WTC11 (cell line): ENCODE results near the gene FCN1. TPM values are rescaled to one million over a fixed set of nuclear protein-coding genes. Genes with fewer than 3 reads are reported as not detected.

Experiments
- ATAC-seq: fragments of 200-7000 bp; cut with Tn5 transposase; 2 replicates; pipeline ENCODE4 v1.10.0; 2021; ENCODE audit warnings: mild to moderate bottlenecking, moderate library complexity
- CTCF ChIA-PET: fragments of 300-600 bp; sonication (Branson Sonifier 250); formaldehyde crosslinking; loops from one replicate; lab custom pipeline; 2021; ENCODE audit warnings: antibody characterized with exemption; lab: Charles Lee
- POLR2A ChIA-PET: fragments of 350-600 bp; sonication (Branson Sonifier 250); formaldehyde crosslinking; loops from one replicate; lab custom pipeline; 2021; ENCODE audit warnings: antibody characterized with exemption; lab: Charles Lee
- DNase-seq: peaks from one replicate; pipeline ENCODE4 v3.0.0; 2021; ENCODE audit warnings: low spot score
- H3K27ac Mint-ChIP-seq: 2 replicates; pipeline ENCODE4 v1.8.0; 2021; ENCODE audit warnings: mixed read lengths
- H3K27me3 Mint-ChIP-seq: 2 replicates; pipeline ENCODE4 v1.8.0; 2021; ENCODE audit warnings: low read depth, mild to moderate bottlenecking, moderate library complexity, mixed read lengths
- H3K36me3 Mint-ChIP-seq: 2 replicates; pipeline ENCODE4 v1.8.0; 2021; ENCODE audit warnings: mixed read lengths
- H3K4me1 Mint-ChIP-seq: 2 replicates; pipeline ENCODE4 v1.8.0; 2022; ENCODE audit warnings: mixed read lengths
- H3K4me3 Mint-ChIP-seq: 2 replicates; pipeline ENCODE4 v1.8.0; 2021; ENCODE audit warnings: mild to moderate bottlenecking, moderate library complexity, mixed read lengths
- H3K9me3 Mint-ChIP-seq: 2 replicates; pipeline ENCODE4 v1.8.0; 2021; ENCODE audit warnings: mixed read lengths
- CREB1 ChIP-seq: sonication (generic); formaldehyde crosslinking; IDR thresholded peaks from 2 replicates; pipeline ENCODE4 v1.8.0; 2023; ENCODE audit warnings: mild to moderate bottlenecking, missing genetic modification reagents
- ESRRA ChIP-seq: sonication (generic); formaldehyde crosslinking; IDR thresholded peaks from 2 replicates; pipeline ENCODE4 v1.8.1; 2022; ENCODE audit warnings: mild to moderate bottlenecking, missing genetic modification reagents, borderline replicate concordance
- FOXP1 ChIP-seq: sonication (generic); formaldehyde crosslinking; IDR thresholded peaks from 2 replicates; pipeline ENCODE4 v1.8.0; 2022; ENCODE audit warnings: missing genetic modification reagents, mild to moderate bottlenecking, moderate library complexity, borderline replicate concordance
- HMGA2 ChIP-seq: fragments of 250-450 bp; sonication (Bioruptor Pico); IDR thresholded peaks from 2 replicates; pipeline ENCODE4 v1.4.0; 2021; ENCODE audit warnings: mild to moderate bottlenecking, moderate library complexity
- JAZF1 ChIP-seq: fragments of 250-450 bp; sonication (Bioruptor Pico); IDR thresholded peaks from 2 replicates; pipeline ENCODE4 v1.9.0; 2021; ENCODE audit warnings: moderate library complexity, mild to moderate bottlenecking, inconsistent platforms
- JUN ChIP-seq: sonication (generic); formaldehyde crosslinking; IDR thresholded peaks from 2 replicates; pipeline ENCODE4 v1.8.0; 2023; ENCODE audit warnings: mild to moderate bottlenecking, missing genetic modification reagents
- MYBL2 ChIP-seq: sonication (generic); formaldehyde crosslinking; IDR thresholded peaks from 2 replicates; pipeline ENCODE4 v1.8.1; 2023; ENCODE audit warnings: mild to moderate bottlenecking, moderate library complexity, missing genetic modification reagents
- NR2C2 ChIP-seq: sonication (generic); formaldehyde crosslinking; IDR thresholded peaks from 2 replicates; pipeline ENCODE4 v1.8.0; 2022; ENCODE audit warnings: mild to moderate bottlenecking, missing genetic modification reagents
- PRRX2 ChIP-seq: fragments of 250-450 bp; sonication (Bioruptor Pico); IDR thresholded peaks from 2 replicates; pipeline ENCODE4 v1.8.0; 2021; ENCODE audit warnings: mild to moderate bottlenecking
- RORB ChIP-seq: fragments of 250-450 bp; sonication (Bioruptor Pico); IDR thresholded peaks from 2 replicates; pipeline ENCODE4 v1.9.0; 2021; ENCODE audit warnings: mild to moderate bottlenecking
- SP1 ChIP-seq: sonication (generic); formaldehyde crosslinking; conservative IDR thresholded peaks from 2 replicates; pipeline ENCODE4 v1.8.1; 2022; ENCODE audit warnings: missing genetic modification reagents
- ZNF416 ChIP-seq: fragments of 250-450 bp; sonication (Bioruptor Pico); IDR thresholded peaks from 2 replicates; pipeline ENCODE4 v1.9.0; 2021; ENCODE audit warnings: mild to moderate bottlenecking, inconsistent platforms
- total RNA-seq: library from RNA; stranded (reverse); gene quantifications from 3 replicates; pipeline ENCODE4 v1.2.3, GENCODE V29; 2021
- TF ChIP-seq, protein P1 (sequence below): fragments of 250-450 bp; sonication (Bioruptor Pico); IDR thresholded peaks from 2 replicates; pipeline ENCODE4 v1.9.0; 2021; ENCODE audit warnings: mild to moderate bottlenecking, borderline replicate concordance
- TF ChIP-seq, protein P2 (sequence below): fragments of 250-450 bp; sonication (Bioruptor Pico); IDR thresholded peaks from 2 replicates; pipeline ENCODE4 v2.1.2; 2022; ENCODE audit warnings: mild to moderate bottlenecking, moderate library complexity
- TF ChIP-seq, protein P3 (sequence below): fragments of 250-450 bp; sonication (Bioruptor Pico); IDR thresholded peaks from 2 replicates; pipeline ENCODE4 v1.9.0; 2021; ENCODE audit warnings: mild to moderate bottlenecking
- TF ChIP-seq, protein P4 (sequence below): sonication (generic); formaldehyde crosslinking; IDR thresholded peaks from 2 replicates; pipeline ENCODE4 v1.8.1; 2022; ENCODE audit warnings: mild to moderate bottlenecking, missing genetic modification reagents, moderate library complexity, borderline replicate concordance
- TF ChIP-seq, protein P5 (sequence below): sonication (generic); formaldehyde crosslinking; IDR thresholded peaks from 2 replicates; pipeline ENCODE4 v1.8.1; 2023; ENCODE audit warnings: mild to moderate bottlenecking, moderate library complexity, missing genetic modification reagents
- TF ChIP-seq, protein P6 (sequence below): sonication (generic); formaldehyde crosslinking; IDR thresholded peaks from 2 replicates; pipeline ENCODE4 v1.8.1; 2022; ENCODE audit warnings: low read depth, missing genetic modification reagents, borderline replicate concordance

The FCN1 gene
- total RNA-seq, 1 experiment from 2014 or later, result not detected

DNA sequence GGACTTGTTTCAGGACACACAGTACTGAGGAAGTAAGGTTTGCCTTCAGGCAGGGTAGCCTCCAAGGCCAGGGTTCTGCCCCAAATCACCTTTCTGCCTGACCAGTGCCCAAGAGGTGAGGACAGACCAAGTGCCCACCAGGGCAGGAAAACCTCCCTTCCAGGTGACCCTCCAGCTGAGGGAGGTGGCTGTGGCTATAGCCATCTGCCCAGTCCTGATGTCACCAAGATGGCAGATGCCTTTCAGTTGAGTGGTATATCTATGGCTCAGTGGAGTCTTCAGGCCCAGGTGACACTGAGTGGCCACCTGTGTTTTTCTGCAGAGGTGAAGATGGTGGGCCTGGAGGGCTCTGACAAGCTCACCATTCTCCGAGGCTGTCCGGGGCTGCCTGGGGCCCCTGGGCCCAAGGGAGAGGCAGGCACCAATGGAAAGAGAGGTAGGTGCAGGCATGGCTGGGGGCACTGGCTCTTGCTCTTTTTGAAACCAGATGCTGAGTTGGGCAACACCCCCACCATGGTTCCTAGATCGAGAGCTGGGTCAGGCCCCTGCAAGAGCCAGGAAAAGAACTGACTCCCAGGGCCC lies 35.4 kb downstream of the FCN1 start:
- Mint-ChIP-seq H3K27me3 (no peaks in the 10 kb centered on the region; the same call in 1 of the 2 replicates), H3K9me3 (no peaks in the 10 kb centered on the region), H3K27ac (no peak overlapping the region), H3K36me3 (no peaks in the 10 kb centered on the region), H3K4me3 (no peak overlapping the region), H3K4me1 (no peaks in the 10 kb centered on the region)
- no peak for ATAC-seq
- POLR2A ChIA-PET, result no interaction called here
- DNase-seq, result no peak
- TF ChIP-seq, protein P1, sequence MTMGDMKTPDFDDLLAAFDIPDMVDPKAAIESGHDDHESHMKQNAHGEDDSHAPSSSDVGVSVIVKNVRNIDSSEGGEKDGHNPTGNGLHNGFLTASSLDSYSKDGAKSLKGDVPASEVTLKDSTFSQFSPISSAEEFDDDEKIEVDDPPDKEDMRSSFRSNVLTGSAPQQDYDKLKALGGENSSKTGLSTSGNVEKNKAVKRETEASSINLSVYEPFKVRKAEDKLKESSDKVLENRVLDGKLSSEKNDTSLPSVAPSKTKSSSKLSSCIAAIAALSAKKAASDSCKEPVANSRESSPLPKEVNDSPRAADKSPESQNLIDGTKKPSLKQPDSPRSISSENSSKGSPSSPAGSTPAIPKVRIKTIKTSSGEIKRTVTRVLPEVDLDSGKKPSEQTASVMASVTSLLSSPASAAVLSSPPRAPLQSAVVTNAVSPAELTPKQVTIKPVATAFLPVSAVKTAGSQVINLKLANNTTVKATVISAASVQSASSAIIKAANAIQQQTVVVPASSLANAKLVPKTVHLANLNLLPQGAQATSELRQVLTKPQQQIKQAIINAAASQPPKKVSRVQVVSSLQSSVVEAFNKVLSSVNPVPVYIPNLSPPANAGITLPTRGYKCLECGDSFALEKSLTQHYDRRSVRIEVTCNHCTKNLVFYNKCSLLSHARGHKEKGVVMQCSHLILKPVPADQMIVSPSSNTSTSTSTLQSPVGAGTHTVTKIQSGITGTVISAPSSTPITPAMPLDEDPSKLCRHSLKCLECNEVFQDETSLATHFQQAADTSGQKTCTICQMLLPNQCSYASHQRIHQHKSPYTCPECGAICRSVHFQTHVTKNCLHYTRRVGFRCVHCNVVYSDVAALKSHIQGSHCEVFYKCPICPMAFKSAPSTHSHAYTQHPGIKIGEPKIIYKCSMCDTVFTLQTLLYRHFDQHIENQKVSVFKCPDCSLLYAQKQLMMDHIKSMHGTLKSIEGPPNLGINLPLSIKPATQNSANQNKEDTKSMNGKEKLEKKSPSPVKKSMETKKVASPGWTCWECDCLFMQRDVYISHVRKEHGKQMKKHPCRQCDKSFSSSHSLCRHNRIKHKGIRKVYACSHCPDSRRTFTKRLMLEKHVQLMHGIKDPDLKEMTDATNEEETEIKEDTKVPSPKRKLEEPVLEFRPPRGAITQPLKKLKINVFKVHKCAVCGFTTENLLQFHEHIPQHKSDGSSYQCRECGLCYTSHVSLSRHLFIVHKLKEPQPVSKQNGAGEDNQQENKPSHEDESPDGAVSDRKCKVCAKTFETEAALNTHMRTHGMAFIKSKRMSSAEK (CRISPR knock-in tag), result no peak
- TF ChIP-seq JUN (CRISPR knock-in tag), result no peak
- no peak for TF ChIP-seq ESRRA (CRISPR knock-in tag)
- TF ChIP-seq CREB1 (CRISPR knock-in tag), result no peak
- TF ChIP-seq, protein P2, sequence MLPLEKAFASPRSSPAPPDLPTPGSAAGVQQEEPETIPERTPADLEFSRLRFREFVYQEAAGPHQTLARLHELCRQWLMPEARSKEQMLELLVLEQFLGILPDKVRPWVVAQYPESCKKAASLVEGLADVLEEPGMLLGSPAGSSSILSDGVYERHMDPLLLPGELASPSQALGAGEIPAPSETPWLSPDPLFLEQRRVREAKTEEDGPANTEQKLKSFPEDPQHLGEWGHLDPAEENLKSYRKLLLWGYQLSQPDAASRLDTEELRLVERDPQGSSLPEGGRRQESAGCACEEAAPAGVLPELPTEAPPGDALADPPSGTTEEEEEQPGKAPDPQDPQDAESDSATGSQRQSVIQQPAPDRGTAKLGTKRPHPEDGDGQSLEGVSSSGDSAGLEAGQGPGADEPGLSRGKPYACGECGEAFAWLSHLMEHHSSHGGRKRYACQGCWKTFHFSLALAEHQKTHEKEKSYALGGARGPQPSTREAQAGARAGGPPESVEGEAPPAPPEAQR (CRISPR knock-in tag), result no peak
- no peak for TF ChIP-seq FOXP1 (CRISPR knock-in tag)
- no peak for TF ChIP-seq HMGA2
- TF ChIP-seq, protein P3, sequence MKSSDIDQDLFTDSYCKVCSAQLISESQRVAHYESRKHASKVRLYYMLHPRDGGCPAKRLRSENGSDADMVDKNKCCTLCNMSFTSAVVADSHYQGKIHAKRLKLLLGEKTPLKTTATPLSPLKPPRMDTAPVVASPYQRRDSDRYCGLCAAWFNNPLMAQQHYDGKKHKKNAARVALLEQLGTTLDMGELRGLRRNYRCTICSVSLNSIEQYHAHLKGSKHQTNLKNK (CRISPR knock-in tag), result no peak
- TF ChIP-seq, protein P4, sequence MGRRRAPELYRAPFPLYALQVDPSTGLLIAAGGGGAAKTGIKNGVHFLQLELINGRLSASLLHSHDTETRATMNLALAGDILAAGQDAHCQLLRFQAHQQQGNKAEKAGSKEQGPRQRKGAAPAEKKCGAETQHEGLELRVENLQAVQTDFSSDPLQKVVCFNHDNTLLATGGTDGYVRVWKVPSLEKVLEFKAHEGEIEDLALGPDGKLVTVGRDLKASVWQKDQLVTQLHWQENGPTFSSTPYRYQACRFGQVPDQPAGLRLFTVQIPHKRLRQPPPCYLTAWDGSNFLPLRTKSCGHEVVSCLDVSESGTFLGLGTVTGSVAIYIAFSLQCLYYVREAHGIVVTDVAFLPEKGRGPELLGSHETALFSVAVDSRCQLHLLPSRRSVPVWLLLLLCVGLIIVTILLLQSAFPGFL (CRISPR knock-in tag), result no peak
- TF ChIP-seq, all 79 proteins: peak for 0
- CTCF ChIA-PET, result interaction anchor here (1.1 kb wide), 1 partner anchor 103 kb away, joined by 3 read pairs; no protein-coding TSS in a partner anchor

DNA sequence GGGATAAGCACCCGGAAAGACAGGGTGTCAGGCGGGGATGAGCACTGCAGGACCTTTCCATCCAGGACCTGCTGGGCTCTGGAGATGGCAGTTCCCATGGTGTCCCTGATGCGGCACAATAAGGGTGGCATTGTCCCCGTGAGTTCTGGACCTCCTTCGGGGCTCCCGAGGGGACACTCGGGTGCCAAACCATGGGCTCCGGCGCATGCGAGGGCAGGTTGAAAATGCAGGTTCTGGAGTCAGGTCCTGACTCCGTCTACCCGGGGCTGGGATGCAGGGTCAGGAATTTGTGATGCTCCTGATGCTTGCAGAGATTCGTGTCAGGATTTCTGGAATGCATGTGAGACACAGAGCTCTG lies 36.4 kb downstream of the FCN1 start:
- ChIA-PET CTCF (no interaction called here), POLR2A (no interaction called here)
- Mint-ChIP-seq H3K27me3 (no peaks in the 10 kb centered on the region; the same call in 1 of the 2 replicates), H3K36me3 (no peaks in the 10 kb centered on the region), H3K9me3 (no peaks in the 10 kb centered on the region), H3K4me3 (no peak overlapping the region), H3K4me1 (no peaks in the 10 kb centered on the region), H3K27ac (no peak overlapping the region)
- DNase-seq (no peak), ATAC-seq (no peak)
- TF ChIP-seq PRRX2 (CRISPR knock-in tag) (no peak), RORB (CRISPR knock-in tag) (no peak), NR2C2 (CRISPR knock-in tag) (no peak), JAZF1 (CRISPR knock-in tag) (no peak), MYBL2 (no peak), ZNF416 (CRISPR knock-in tag) (no peak), SP1 (CRISPR knock-in tag) (no peak), ESRRA (CRISPR knock-in tag) (no peak)
- TF ChIP-seq, protein P5, sequence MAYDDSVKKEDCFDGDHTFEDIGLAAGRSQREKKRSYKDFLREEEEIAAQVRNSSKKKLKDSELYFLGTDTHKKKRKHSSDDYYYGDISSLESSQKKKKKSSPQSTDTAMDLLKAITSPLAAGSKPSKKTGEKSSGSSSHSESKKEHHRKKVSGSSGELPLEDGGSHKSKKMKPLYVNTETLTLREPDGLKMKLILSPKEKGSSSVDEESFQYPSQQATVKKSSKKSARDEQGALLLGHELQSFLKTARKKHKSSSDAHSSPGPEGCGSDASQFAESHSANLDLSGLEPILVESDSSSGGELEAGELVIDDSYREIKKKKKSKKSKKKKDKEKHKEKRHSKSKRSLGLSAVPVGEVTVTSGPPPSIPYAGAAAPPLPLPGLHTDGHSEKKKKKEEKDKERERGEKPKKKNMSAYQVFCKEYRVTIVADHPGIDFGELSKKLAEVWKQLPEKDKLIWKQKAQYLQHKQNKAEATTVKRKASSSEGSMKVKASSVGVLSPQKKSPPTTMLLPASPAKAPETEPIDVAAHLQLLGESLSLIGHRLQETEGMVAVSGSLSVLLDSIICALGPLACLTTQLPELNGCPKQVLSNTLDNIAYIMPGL (CRISPR knock-in tag), result no peak
- TF ChIP-seq, protein P6, sequence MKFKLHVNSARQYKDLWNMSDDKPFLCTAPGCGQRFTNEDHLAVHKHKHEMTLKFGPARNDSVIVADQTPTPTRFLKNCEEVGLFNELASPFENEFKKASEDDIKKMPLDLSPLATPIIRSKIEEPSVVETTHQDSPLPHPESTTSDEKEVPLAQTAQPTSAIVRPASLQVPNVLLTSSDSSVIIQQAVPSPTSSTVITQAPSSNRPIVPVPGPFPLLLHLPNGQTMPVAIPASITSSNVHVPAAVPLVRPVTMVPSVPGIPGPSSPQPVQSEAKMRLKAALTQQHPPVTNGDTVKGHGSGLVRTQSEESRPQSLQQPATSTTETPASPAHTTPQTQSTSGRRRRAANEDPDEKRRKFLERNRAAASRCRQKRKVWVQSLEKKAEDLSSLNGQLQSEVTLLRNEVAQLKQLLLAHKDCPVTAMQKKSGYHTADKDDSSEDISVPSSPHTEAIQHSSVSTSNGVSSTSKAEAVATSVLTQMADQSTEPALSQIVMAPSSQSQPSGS (CRISPR knock-in tag), result no peak
